Uterus (tissue), 4 donors: ENCODE data around the gene PLEKHH1. TPM values are rescaled to one million over a fixed set of nuclear protein-coding genes. Genes with fewer than 3 reads are reported as not detected.

Experiments
- DNase-seq, 2 donors: peaks; one replicate each; pipeline ENCODE4 v3.0.0-alpha.2; 2019 to 2020
- H3K27ac ChIP-seq, 2 donors: fragments of 200-600 bp; sonication (generic); 1 replicate in 1 of 2; 2 replicates in 1 of 2; pipeline ENCODE4 v1.5.1; 2016 to 2018
- H3K27me3 ChIP-seq, 2 donors: fragments of 200-600 bp; sonication (generic); one replicate each; pipeline ENCODE4 v1.5.1; 2018 to 2019; ENCODE audit warnings: control low read depth in 1 of 2
- H3K36me3 ChIP-seq, 2 donors: fragments of 200-600 bp; sonication (generic); one replicate each; pipeline ENCODE4 v1.5.1; 2019; ENCODE audit warnings: control low read depth in 1 of 2
- H3K4me1 ChIP-seq, 2 donors: fragments of 200-600 bp; sonication (generic); one replicate each; pipeline ENCODE4 v1.5.1; 2018 to 2019; ENCODE audit warnings: control low read depth in 1 of 2
- H3K4me3 ChIP-seq, 2 donors: fragments of 200-600 bp; sonication (generic); 1 replicate in 1 of 2; 2 replicates in 1 of 2; pipeline ENCODE4 v1.5.1; 2018 to 2019; ENCODE audit warnings: mild to moderate bottlenecking in 1 of 2
- H3K9me3 ChIP-seq, 2 donors: fragments of 200-600 bp; sonication (generic); one replicate each; pipeline ENCODE4 v1.5.1; 2019; ENCODE audit warnings: control low read depth in 1 of 2
- POLR2A ChIP-seq, 2 donors: fragments of 450-650 bp; IDR thresholded peaks; one replicate each; pipeline ENCODE4 v1.6.1; 2016; ENCODE audit warnings: antibody characterized with exemption in 2 of 2, mild to moderate bottlenecking in 1 of 2, moderate library complexity in 1 of 2
- intact Hi-C: fragments of 100-400 bp; cut with DNase I; formaldehyde crosslinking; loops from one replicate; pipeline ENCODE4 v1.15.1; 2023; ENCODE audit warnings: low total_unique reads
- total RNA-seq, 4 donors: library from RNA; depleted of rRNA in 3 of 4; stranded (reverse); fragments of >200 nt in 3 of 4; gene quantifications; one replicate each; pipeline versions ENCODE4 v1.1.0 to v1.2.4, GENCODE V29; 2014 to 2023
- TF ChIP-seq, protein P1 (sequence below), 4 experiments: fragments of 200-600 bp in 2 of 4; fragments of 450-650 bp in 2 of 4; sonication (generic) in 2 of 4; IDR thresholded peaks; one replicate each; pipeline ENCODE4 v1.5.1; 2016 to 2019; ENCODE audit warnings: antibody characterized with exemption in 4 of 4, mild to moderate bottlenecking in 2 of 4, moderate library complexity in 1 of 4
- donor health status: DM: yes; HTN: yes; CAD: no.

The PLEKHH1 gene
- total RNA-seq, 4 donors from 2014 or later = 0.29 to 8.0 (median 4.9) TPM

DNA sequence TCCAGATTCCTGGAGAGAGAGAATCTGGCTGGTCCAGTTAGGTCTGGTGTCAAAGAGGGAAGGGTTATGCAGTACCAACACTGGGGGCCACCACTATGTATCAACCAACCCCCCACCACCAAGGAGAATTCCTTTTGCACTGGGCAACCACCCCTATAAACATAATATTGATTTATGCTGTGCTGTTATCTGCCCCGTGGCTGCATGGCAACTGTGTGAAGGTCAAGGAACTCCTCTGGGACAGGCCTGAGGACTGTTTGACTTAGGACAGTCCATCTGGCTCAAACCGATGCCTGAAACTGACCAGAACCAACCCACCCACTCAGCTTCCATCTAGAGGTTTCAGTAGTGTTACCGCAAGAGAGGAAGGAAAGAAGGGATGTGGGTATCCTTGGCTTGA lies 20.5 kb downstream of the PLEKHH1 start:
- TF ChIP-seq, protein P1, sequence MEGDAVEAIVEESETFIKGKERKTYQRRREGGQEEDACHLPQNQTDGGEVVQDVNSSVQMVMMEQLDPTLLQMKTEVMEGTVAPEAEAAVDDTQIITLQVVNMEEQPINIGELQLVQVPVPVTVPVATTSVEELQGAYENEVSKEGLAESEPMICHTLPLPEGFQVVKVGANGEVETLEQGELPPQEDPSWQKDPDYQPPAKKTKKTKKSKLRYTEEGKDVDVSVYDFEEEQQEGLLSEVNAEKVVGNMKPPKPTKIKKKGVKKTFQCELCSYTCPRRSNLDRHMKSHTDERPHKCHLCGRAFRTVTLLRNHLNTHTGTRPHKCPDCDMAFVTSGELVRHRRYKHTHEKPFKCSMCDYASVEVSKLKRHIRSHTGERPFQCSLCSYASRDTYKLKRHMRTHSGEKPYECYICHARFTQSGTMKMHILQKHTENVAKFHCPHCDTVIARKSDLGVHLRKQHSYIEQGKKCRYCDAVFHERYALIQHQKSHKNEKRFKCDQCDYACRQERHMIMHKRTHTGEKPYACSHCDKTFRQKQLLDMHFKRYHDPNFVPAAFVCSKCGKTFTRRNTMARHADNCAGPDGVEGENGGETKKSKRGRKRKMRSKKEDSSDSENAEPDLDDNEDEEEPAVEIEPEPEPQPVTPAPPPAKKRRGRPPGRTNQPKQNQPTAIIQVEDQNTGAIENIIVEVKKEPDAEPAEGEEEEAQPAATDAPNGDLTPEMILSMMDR (IDR thresholded peaks at IDR 0.05) = no peak
- no peak for TF ChIP-seq POLR2A (IDR thresholded peaks at IDR 0.05)
- Histone ChIP-seq H3K4me1 (no peaks in the 10 kb centered on the region), H3K36me3 (no peaks in the 10 kb centered on the region), H3K27ac (no peak overlapping the region), H3K27me3 (no peaks in the 10 kb centered on the region), H3K4me3 (no peak overlapping the region), H3K9me3 (no peaks in the 10 kb centered on the region)
- intact Hi-C loops = no loop called here
- DNase-seq = no peak

DNA sequence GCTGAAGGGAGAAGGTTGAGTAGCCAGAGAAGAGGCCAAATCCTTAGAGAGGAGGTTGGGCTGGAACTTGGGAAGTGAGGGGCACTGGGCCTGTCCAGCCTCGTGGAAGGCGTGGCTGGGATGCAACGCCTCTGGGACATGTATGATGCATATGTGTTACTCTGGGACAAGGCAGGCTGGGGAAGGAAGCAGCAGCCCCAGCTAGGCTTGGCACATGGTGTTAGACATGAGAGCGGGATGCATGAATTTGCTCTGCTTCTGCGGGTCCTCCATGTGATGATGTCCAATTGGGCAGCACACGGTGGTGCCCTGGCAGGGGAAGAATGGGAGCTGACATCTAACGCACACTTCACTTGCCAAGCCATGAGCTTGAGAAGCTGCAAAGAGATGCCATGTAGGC lies 21.3 kb downstream of the PLEKHH1 start:
- no peaks in the 10 kb centered on the region for H3K9me3 ChIP-seq
- no peak for TF ChIP-seq POLR2A (IDR thresholded peaks at IDR 0.05)
- TF ChIP-seq, protein P1 (IDR thresholded peaks at IDR 0.05) = no peak
- no peak overlapping the region for H3K27ac ChIP-seq
- no peaks in the 10 kb centered on the region for H3K36me3 ChIP-seq
- DNase-seq = no peak
- H3K27me3 ChIP-seq = no peaks in the 10 kb centered on the region
- intact Hi-C loops = no loop called here
- no peak overlapping the region for H3K4me3 ChIP-seq
- no peaks in the 10 kb centered on the region for H3K4me1 ChIP-seq

DNA sequence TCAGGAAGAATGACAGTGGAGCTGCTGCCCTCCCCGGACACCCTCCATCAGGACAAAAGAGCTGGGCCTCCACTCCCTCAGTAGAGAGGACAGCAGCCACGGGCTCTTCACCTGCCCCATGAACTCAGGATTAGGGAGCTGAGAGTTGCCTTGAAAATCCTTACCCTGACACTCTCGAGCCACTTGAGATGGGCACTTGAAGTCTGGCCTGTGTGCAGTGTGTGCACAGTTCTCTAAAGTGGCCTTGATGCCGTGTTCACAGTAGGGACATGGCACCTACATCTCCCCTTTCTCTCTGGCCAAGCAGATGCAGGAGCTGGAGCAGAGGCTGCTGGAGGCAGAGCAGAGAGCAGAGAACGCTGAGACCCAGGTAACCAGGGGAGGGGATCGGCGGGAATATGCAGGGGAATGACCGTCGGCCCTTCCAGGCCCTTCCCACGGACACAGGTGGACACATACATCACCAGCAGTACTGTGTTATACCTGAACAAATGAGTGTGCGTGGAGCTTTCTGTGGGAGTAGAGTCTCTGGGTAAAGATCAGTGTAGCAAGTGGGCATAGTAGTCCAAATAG lies 22.5 kb downstream of the PLEKHH1 start:
- intact Hi-C loops = no loop called here
- no peak for DNase-seq
- Histone ChIP-seq H3K9me3 (no peaks in the 10 kb centered on the region), H3K4me3 (no peak overlapping the region), H3K4me1 (no peaks in the 10 kb centered on the region), H3K27me3 (no peaks in the 10 kb centered on the region), H3K36me3 (no peaks in the 10 kb centered on the region), H3K27ac (no peak overlapping the region)
- no peak for TF ChIP-seq POLR2A (IDR thresholded peaks at IDR 0.05)

DNA sequence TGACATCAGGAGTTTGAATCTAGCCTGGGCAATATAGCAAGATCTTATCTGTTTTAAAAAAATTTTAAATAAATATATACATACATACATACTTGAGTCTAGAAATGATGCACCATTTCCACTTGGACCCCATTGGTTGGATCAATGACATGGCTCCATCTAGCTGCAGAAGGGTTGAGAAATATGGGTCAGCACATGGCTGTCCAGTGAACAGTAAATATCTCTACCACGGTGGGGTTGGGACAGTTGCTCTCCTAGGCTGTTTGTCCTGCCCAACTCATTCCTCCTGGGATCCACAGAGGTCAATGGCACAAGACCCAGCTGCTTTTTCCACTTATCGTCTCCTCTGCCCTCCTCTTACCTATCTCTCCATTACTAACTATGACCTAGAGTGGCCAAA lies 23.6 kb downstream of the PLEKHH1 start:
- Histone ChIP-seq H3K27me3 (no peaks in the 10 kb centered on the region), H3K27ac (no peak overlapping the region), H3K36me3 (no peaks in the 10 kb centered on the region), H3K4me3 (no peak overlapping the region), H3K9me3 (no peaks in the 10 kb centered on the region), H3K4me1 (no peaks in the 10 kb centered on the region)
- intact Hi-C loops = no loop called here
- DNase-seq = no peak
- no peak for TF ChIP-seq POLR2A (IDR thresholded peaks at IDR 0.05)
- TF ChIP-seq, protein P1 (IDR thresholded peaks at IDR 0.05) = no peak

DNA sequence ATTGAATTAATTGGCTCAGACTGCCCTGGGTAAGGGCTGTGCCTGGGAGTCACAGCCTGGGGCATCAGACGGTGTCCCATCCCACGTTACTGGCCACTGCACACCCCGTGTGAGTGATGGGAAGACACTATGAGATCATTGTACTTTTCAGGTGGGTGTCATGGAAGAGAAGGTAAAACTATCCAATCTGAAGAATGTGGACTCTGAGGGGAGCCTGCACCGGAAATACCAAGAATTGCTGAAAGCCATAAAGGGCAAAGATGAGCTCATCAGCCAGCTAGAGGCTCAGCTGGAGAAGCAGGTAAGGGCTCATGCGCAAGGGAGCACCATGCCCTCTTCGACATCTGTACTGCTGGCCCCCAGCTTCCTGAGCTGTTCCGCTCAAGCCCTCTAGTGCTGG lies 24.0 kb downstream of the PLEKHH1 start:
- no peak for DNase-seq
- no peaks in the 10 kb centered on the region for H3K4me1 ChIP-seq
- no peak overlapping the region for H3K4me3 ChIP-seq
- H3K27ac ChIP-seq = no peak overlapping the region
- no peaks in the 10 kb centered on the region for H3K27me3 ChIP-seq
- H3K36me3 ChIP-seq = no peaks in the 10 kb centered on the region
- intact Hi-C loops = no loop called here
- H3K9me3 ChIP-seq = no peaks in the 10 kb centered on the region
- TF ChIP-seq, protein P1 (IDR thresholded peaks at IDR 0.05) = no peak
- no peak for TF ChIP-seq POLR2A (IDR thresholded peaks at IDR 0.05)

DNA sequence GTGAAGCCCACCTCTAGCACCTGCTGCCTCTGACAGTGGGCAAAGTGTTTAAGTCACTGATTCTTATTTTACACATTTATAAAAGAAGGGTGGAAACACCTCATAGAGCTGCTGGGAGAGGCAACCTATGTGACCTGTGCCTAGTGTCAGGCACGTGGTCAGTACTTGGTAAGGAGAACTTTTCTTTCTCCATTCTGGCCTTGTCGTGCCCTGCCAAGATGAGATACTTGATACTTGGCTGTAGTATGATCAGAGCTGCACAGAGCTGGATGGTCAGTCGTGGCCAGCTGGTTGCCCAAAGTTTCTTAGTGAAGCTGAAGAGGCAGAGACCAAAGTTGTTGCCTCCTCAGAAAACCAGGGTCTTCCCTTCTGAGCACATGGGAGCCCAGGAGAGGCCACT lies 24.6 kb downstream of the PLEKHH1 start:
- no peaks in the 10 kb centered on the region for H3K27me3 ChIP-seq
- no peak overlapping the region for H3K27ac ChIP-seq
- H3K36me3 ChIP-seq = no peaks in the 10 kb centered on the region
- H3K4me3 ChIP-seq = no peak overlapping the region
- no peak for TF ChIP-seq POLR2A (IDR thresholded peaks at IDR 0.05)
- TF ChIP-seq, protein P1 (IDR thresholded peaks at IDR 0.05) = no peak
- H3K4me1 ChIP-seq = no peaks in the 10 kb centered on the region
- no peaks in the 10 kb centered on the region for H3K9me3 ChIP-seq
- intact Hi-C loops = no loop called here
- no peak for DNase-seq
